ENCODE results near the gene SYNDIG1. TPM values are rescaled to one million over a fixed set of nuclear protein-coding genes. Genes with fewer than 3 reads are reported as not detected.

SYNDIG1 gene
- total RNA-seq, 4 donors from 2014 or later: 5.1 to 15.9 (median 14.3) TPM

DNA sequence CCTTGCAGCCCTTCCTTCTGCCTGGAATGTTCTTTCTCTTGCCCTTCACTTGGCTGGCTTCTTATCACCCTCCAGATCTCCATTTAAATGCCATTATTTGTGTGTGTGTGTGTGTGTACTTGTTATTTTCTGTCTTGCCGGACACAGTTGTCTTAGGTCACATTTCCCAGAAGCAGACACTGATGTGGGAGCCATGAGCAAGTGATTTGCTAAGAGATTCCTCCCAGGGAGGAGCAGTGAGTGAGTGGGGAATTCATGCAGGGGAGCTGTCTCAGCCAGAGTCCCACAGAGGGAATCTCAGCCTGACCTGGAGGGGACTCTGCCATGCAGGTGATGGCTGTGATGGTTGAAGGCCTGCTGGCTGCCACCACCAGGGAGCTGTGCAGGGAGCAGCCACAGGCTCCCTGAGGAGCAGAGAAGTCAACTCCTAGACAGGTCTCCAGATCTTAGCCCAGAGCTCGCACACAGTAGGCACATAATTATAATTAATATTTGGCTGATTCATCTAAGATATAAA lies 96.5 kb downstream of the SYNDIG1 start:
- 75 to 81% methylated on average over 2 of the region's 2 CpGs for WGBS, 2 donors
- no peaks in the 10 kb centered on the region for H3K36me3 ChIP-seq
- peaks cover 0 to 10% (median 0%) of the 10 kb centered on the region in 4 donors for H3K9me3 ChIP-seq
- H3K27ac ChIP-seq: no peak overlapping the region
- TF ChIP-seq, protein P1, sequence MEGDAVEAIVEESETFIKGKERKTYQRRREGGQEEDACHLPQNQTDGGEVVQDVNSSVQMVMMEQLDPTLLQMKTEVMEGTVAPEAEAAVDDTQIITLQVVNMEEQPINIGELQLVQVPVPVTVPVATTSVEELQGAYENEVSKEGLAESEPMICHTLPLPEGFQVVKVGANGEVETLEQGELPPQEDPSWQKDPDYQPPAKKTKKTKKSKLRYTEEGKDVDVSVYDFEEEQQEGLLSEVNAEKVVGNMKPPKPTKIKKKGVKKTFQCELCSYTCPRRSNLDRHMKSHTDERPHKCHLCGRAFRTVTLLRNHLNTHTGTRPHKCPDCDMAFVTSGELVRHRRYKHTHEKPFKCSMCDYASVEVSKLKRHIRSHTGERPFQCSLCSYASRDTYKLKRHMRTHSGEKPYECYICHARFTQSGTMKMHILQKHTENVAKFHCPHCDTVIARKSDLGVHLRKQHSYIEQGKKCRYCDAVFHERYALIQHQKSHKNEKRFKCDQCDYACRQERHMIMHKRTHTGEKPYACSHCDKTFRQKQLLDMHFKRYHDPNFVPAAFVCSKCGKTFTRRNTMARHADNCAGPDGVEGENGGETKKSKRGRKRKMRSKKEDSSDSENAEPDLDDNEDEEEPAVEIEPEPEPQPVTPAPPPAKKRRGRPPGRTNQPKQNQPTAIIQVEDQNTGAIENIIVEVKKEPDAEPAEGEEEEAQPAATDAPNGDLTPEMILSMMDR (IDR thresholded peaks at IDR 0.05): no peak
- TF ChIP-seq EP300 (IDR thresholded peaks at IDR 0.05): no peak
- TF ChIP-seq POLR2A (IDR thresholded peaks at IDR 0.05): no peak
- no peaks in the 10 kb centered on the region for H3K27me3 ChIP-seq
- H3K4me3 ChIP-seq: no peak overlapping the region
- no peaks in the 10 kb centered on the region for H3K4me1 ChIP-seq
- DNase-seq (ENCODE audit: low spot score in 2 of 2): no peak

DNA sequence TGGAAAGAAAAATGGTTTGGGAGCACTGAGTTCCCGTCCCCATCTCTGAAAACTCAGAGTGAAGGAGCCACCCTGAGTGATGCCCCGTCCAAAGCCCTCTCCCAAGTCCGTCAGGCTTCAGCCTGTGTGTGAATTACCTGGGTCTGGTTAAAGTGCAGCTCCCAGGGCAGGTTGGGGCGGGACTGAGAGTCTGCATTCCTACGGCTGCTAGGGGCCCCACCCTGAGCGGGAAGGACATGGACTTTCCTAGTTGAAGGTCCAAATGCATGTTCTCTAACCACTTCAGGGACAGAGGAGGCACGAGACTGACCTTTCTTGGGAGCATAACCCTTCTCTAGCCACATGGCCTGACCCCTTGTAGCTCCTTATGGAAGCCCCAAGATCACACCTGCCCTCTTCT lies 97.2 kb downstream of the SYNDIG1 start:
- Histone ChIP-seq H3K9me3 (peaks cover 0 to 10% (median 0%) of the 10 kb centered on the region in 4 donors), H3K27me3 (no peaks in the 10 kb centered on the region), H3K4me1 (no peaks in the 10 kb centered on the region), H3K4me3 (no peak overlapping the region), H3K36me3 (no peaks in the 10 kb centered on the region), H3K27ac (no peak overlapping the region)
- TF ChIP-seq POLR2A (IDR thresholded peaks at IDR 0.05): no peak
- TF ChIP-seq, protein P1 (IDR thresholded peaks at IDR 0.05): no peak
- no peak for TF ChIP-seq EP300 (IDR thresholded peaks at IDR 0.05)
- DNase-seq (ENCODE audit: low spot score in 2 of 2): no peak
- WGBS, 2 donors: 86 to 87% methylated on average over 7 of the region's 7 CpGs

DNA sequence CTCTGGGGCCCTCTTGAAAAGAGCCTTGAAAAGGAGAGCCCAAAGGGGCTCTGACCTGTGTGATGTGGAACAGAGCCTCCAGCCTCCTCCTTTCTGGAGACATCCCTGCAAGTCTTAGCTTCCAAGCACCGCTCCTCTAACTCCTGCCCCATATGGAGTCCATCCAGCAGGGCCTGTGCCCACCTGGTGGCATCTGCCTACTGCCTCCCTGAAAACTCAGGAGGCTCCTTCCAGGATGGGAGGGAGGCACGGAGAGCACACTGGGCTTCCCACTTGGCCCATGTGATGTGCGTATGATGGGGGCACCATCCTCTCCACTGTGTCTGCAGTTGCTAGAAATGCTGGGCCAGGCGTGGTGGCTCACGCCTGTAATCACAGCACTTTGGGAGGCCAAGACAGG lies 98.1 kb downstream of the SYNDIG1 start:
- no peak for DNase-seq (ENCODE audit: low spot score in 2 of 2)
- TF ChIP-seq, protein P1 (IDR thresholded peaks at IDR 0.05): no peak
- no peak for TF ChIP-seq POLR2A (IDR thresholded peaks at IDR 0.05)
- TF ChIP-seq EP300 (IDR thresholded peaks at IDR 0.05): no peak
- H3K4me3 ChIP-seq: no peak overlapping the region
- no peaks in the 10 kb centered on the region for H3K27me3 ChIP-seq
- no peaks in the 10 kb centered on the region for H3K4me1 ChIP-seq
- peaks cover 0 to 10% (median 0%) of the 10 kb centered on the region in 4 donors for H3K9me3 ChIP-seq
- H3K27ac ChIP-seq: no peak overlapping the region
- 85 to 91% methylated on average over 5 of the region's 5 CpGs for WGBS, 2 donors
- no peaks in the 10 kb centered on the region for H3K36me3 ChIP-seq

DNA sequence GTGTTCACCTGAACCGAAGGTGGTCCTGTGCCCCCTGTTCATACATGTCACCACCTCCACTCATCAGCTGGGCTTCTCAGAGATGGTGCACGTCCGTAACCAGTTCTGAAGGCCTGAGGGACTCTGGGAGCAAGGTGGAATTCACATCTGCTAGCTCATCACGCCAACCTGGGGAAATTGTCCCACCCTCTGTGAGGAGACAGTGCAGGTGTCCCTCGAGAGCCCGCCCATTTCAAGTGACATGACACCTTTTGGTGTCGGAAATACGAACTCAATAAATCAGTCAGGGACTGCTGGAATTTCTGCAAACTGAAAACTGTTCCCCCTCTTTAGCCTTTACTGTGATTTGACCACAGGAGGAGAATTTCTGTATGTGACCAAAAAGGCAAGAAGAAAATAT lies 99.4 kb downstream of the SYNDIG1 start:
- WGBS, 2 donors: 82 to 84% methylated on average over 8 of the region's 8 CpGs
- Histone ChIP-seq H3K9me3 (peaks cover 0 to 10% (median 0%) of the 10 kb centered on the region in 4 donors), H3K36me3 (no peaks in the 10 kb centered on the region), H3K27ac (no peak overlapping the region), H3K27me3 (no peaks in the 10 kb centered on the region), H3K4me1 (no peaks in the 10 kb centered on the region), H3K4me3 (no peak overlapping the region)
- DNase-seq (ENCODE audit: low spot score in 2 of 2): no peak
- TF ChIP-seq, protein P1 (IDR thresholded peaks at IDR 0.05): no peak
- TF ChIP-seq EP300 (IDR thresholded peaks at IDR 0.05) (no peak), POLR2A (IDR thresholded peaks at IDR 0.05) (no peak)

DNA sequence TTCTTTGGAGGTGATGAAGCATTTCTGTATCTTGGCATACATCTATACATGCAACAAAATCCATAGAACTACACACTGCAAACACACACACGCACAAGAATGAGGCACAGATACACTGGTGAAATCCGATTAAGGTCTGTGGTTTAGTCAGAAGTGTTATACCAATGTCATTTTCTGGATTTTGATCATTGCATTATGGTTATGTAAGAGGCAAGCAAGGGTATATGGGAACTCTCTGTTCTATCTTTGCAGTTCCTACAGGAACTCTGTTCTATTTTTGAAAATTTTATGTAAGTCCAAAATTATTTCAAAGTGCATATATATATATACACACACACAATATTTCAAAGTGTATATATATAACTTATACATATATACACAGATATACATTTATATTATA lies 101.7 kb downstream of the SYNDIG1 start:
- no peaks in the 10 kb centered on the region for H3K4me1 ChIP-seq
- H3K36me3 ChIP-seq: no peaks in the 10 kb centered on the region
- peaks cover 0 to 6% (median 0%) of the 10 kb centered on the region in 4 donors for H3K9me3 ChIP-seq
- no peak for TF ChIP-seq EP300 (IDR thresholded peaks at IDR 0.05)
- TF ChIP-seq, protein P1 (IDR thresholded peaks at IDR 0.05): no peak
- no peak for TF ChIP-seq POLR2A (IDR thresholded peaks at IDR 0.05)
- no peak for DNase-seq (ENCODE audit: low spot score in 2 of 2)
- 71 to 80% methylated on average over 2 of the region's 2 CpGs for WGBS, 2 donors
- no peak overlapping the region for H3K4me3 ChIP-seq
- no peak overlapping the region for H3K27ac ChIP-seq
- H3K27me3 ChIP-seq: no peaks in the 10 kb centered on the region

Measured in tibial nerve (tissue), 4 donors.